Muscle layer of duodenum (tissue), 2 donors: ENCODE measurements around the gene L3MBTL1.

Source experiments
- H3K27ac ChIP-seq: one replicate; pipeline ENCODE4 v1.7.0; 2013; ENCODE audit warnings: mild to moderate bottlenecking, low read length
- H3K27me3 ChIP-seq: one replicate; pipeline ENCODE4 v1.7.0; 2013; ENCODE audit warnings: low read depth, mild to moderate bottlenecking, control low read depth, low read length
- H3K36me3 ChIP-seq, 2 donors: one replicate each; pipeline ENCODE4 v1.7.0; 2013; ENCODE audit warnings: low read length in 2 of 2, control low read depth in 1 of 2, mild to moderate bottlenecking in 1 of 2; ENCODE audit not compliant: insufficient read depth in 2 of 2, control insufficient read depth in 1 of 2
- H3K4me1 ChIP-seq, 2 donors: one replicate each; pipeline ENCODE4 v1.7.0; 2013; ENCODE audit warnings: low read length in 2 of 2, mild to moderate bottlenecking in 2 of 2, control low read depth in 1 of 2, moderate library complexity in 1 of 2; ENCODE audit not compliant: insufficient read depth in 2 of 2, control insufficient read depth in 1 of 2
- H3K4me3 ChIP-seq, 2 donors: one replicate each; pipeline ENCODE4 v1.7.0; 2013; ENCODE audit warnings: low read length in 2 of 2, low read depth in 1 of 2, mild to moderate bottlenecking in 1 of 2
- H3K9me3 ChIP-seq, 2 donors: one replicate each; pipeline ENCODE4 v1.7.0; 2013; ENCODE audit warnings: low read length in 2 of 2, control low read depth in 1 of 2, mild to moderate bottlenecking in 1 of 2; ENCODE audit not compliant: control insufficient read depth in 1 of 2
- donor health status: healthy.

L3MBTL1 gene

DNA sequence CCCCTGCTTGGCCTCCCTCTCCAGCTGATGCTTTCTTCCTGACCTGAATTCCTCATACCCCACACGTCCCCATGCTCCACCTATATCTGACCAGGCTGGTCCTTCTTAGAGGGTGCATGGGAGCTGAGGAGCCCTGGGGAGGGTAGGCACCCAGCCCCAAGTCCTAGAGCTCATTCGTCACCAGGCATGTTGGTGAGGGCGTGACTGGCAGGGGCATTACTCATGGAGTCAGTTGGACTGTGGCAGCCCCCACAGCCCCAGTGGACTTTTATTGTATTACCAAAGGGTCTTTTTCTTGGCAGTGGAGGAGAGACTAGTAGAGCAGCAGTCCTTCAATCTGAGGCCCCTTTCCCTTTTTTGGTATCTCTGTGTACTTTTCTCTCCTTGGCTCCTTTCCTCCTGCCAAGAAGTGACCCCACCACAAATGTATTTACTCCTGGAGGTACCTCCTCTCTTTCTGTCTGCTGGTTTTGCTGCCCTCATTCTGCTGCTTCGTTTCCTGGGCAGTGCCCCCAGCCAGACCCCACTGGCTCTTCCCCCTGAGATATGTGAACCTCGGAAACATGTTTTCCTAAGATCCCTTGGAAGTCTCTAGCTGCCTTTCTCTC is 40.9 kb downstream of the L3MBTL1 start:
- Histone ChIP-seq H3K27me3 (no peaks in the 10 kb centered on the region), H3K9me3 (peaks cover 0 to 4% of the 10 kb centered on the region in 2 donors), H3K4me3 (no peak overlapping the region), H3K36me3 (peaks cover 0 to 10% of the 10 kb centered on the region in 2 donors), H3K27ac (no peak overlapping the region), H3K4me1 (no peaks in the 10 kb centered on the region)

DNA sequence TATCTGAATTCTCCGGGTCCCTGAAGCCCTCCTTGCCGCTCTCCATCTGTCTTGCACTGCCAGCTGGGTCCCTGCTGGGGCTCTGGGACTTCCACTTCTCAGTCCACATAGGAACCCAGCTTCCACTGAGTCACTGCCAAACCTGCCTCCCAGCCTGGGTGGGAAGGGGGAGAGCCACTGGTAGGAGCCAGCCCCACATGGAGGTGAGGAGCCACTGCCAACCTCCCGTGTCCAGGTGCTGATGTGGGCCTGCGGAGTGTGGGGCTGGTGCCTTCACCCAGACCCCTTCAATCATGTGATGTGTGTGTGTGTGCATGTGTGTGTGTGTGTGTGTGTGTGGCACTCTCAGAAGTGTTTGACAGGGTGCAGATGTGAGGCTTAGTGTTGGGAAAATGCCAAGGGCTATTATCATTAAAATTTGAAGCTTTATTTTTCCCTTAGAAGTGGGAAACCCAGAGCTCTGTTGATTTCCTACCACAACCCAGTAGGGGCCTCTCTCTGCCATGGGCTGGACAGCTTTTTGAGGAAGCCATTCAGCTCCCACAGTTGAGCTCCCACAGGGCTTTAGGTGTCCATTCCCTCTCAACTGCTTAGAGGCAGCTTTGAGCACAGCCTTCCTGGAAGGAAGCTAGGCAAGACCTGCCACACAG is 42.0 kb downstream of the L3MBTL1 start:
- Histone ChIP-seq H3K27me3 (no peaks in the 10 kb centered on the region), H3K36me3 (peaks cover 0 to 10% of the 10 kb centered on the region in 2 donors), H3K4me1 (no peaks in the 10 kb centered on the region), H3K9me3 (peaks cover 0 to 4% of the 10 kb centered on the region in 2 donors), H3K4me3 (no peak overlapping the region), H3K27ac (no peak overlapping the region)

DNA sequence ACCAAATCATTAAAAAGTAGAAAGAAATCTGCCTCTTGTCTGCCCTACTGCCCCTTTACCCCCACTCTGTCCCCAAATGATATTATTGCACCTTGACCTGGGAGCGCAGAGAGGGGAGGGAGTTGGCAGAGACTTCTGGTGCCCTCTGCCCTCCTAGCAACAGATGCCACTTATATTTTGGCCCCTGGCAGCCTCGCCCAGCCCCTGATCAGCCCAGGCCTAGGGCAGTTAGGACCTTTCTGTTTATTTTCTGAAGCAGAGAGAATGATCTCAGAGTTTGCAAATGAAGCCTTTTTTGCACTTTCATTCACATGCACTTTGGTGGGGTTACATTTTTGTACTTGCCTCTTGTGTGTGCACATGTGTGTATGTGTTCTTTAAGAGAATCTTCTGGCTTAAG is 43.0 kb downstream of the L3MBTL1 start:
- H3K27me3 ChIP-seq, result no peaks in the 10 kb centered on the region
- no peak overlapping the region for H3K27ac ChIP-seq
- peaks cover 0 to 4% of the 10 kb centered on the region in 2 donors for H3K9me3 ChIP-seq
- no peak overlapping the region for H3K4me3 ChIP-seq
- H3K36me3 ChIP-seq, result peaks cover 0 to 10% of the 10 kb centered on the region in 2 donors
- H3K4me1 ChIP-seq, result no peaks in the 10 kb centered on the region

GRCh38 chr20:43554369-43554768 is 46.9 kb downstream of the L3MBTL1 start:
- H3K4me3 ChIP-seq, result no peak overlapping the region
- no peaks in the 10 kb centered on the region for H3K27me3 ChIP-seq
- H3K27ac ChIP-seq, result no peak overlapping the region
- H3K4me1 ChIP-seq, result no peaks in the 10 kb centered on the region
- no peaks in the 10 kb centered on the region for H3K9me3 ChIP-seq
- H3K36me3 ChIP-seq, result no peaks in the 10 kb centered on the region

DNA sequence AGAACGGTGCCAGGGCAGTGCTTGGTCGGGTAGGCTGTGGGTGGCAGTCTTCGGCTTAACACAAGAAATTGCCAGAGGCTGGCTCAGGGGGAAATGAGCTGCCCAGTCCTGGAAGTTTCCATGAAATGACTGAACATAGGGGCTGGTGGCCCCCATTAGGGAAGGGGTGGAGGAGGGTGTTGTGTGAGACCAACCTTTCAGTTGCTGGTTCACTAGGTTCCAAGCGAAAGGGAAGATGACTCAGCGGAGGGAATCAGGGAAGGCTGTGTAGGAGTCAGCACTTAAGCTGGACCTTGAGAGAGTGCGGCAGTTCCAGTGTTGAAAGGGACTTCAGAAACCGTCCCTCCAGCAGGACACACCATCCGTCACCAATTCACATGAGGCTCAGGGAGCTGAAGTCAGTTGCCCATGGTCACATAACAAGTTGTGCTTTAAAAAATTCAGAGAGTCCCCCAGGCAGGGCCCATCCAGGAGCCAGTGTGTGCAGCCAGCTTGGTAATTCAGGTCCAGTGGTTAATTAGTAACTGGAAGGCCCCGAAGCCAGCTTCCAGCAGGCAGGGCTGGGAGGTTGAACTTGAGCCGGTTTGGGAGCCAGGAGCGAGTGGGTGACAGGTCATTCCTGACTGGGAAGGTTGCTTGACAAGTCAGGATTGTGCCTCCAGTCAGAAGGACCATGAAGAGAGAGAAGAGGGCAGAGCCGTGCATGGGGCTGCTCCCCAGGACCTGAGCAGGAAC is 51.1 kb downstream of the L3MBTL1 start, which contains the start of gene SGK2:
Gene SGK2 (plus strand): TSS at position 616 of the 735 bp plus-strand sequence. CDS start 7,469 bp downstream, outside the sequence.
- Histone ChIP-seq H3K4me3 (peak within 1 kb of the TSS in 1 of 2 donors; percentile 27), H3K36me3 (no peaks in the 10 kb centered on the region), H3K4me1 (no peaks in the 10 kb centered on the region), H3K27me3 (no peaks in the 10 kb centered on the region), H3K27ac (peak within 1 kb of the TSS; percentile 72), H3K9me3 (no peaks in the 10 kb centered on the region)

- Histone ChIP-seq H3K27me3 (no peaks in the 10 kb centered on the region), H3K9me3 (no peaks in the 10 kb centered on the region), H3K4me3 (peak overlapping the region in 1 of 2 donors; percentile 27), H3K27ac (peak overlapping the region; percentile 72), H3K36me3 (no peaks in the 10 kb centered on the region), H3K4me1 (no peaks in the 10 kb centered on the region)
Observed at GRCh38 chr20:43559147-43559987, 51.9 kb downstream of the L3MBTL1 start.

DNA sequence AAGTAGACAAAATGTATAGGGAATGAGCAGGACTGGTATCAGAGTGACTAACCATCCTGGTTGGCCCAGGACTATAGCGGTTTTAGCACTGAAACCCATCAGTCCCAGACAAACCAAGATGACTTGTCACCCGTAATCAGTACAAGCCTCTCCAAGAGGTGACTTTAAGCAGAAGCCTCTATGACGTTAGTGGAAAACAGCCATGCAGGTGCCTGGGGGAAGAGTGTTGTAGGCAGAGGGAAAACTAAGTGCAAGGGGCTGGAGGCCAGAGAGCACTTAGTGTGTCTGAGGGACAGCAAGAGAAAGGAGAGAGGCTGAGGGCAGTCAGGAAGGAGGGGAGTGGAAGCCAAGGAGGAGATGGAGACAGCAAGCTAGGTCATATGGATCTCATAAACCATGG is 53.5 kb downstream of the L3MBTL1 start:
- no peak overlapping the region for H3K4me3 ChIP-seq
- no peak overlapping the region for H3K27ac ChIP-seq
- H3K27me3 ChIP-seq, result no peaks in the 10 kb centered on the region
- no peaks in the 10 kb centered on the region for H3K9me3 ChIP-seq
- no peaks in the 10 kb centered on the region for H3K4me1 ChIP-seq
- no peaks in the 10 kb centered on the region for H3K36me3 ChIP-seq

- no peaks in the 10 kb centered on the region for H3K27me3 ChIP-seq
- H3K36me3 ChIP-seq, result no peaks in the 10 kb centered on the region
- no peak overlapping the region for H3K4me3 ChIP-seq
- no peaks in the 10 kb centered on the region for H3K4me1 ChIP-seq
- H3K27ac ChIP-seq, result no peak overlapping the region
- no peaks in the 10 kb centered on the region for H3K9me3 ChIP-seq
Observed at GRCh38 chr20:43563429-43563828, 55.9 kb downstream of the L3MBTL1 start.

DNA sequence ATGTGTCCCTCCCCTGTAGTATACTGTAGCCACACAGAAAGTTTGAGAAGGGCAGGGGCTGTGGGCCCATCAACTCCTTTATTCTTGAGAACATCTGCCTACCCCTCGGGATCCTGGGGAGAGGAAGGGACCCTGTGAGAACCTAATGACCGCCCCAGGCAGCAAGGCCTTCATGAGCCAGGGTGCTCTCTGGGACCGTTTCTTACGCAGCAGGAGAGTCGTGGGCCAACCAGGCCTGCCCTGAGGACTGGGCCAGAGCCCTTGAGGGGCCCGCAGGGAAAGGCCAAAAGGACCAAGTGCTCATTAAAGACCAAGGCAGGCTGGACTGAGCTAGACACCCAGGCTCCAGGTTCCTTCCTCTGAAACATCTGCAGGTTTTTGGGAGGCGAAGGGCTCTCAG is 56.5 kb downstream of the L3MBTL1 start:
- Histone ChIP-seq H3K4me1 (no peaks in the 10 kb centered on the region), H3K36me3 (no peaks in the 10 kb centered on the region), H3K27ac (no peak overlapping the region), H3K27me3 (no peaks in the 10 kb centered on the region), H3K4me3 (no peak overlapping the region), H3K9me3 (no peaks in the 10 kb centered on the region)

DNA sequence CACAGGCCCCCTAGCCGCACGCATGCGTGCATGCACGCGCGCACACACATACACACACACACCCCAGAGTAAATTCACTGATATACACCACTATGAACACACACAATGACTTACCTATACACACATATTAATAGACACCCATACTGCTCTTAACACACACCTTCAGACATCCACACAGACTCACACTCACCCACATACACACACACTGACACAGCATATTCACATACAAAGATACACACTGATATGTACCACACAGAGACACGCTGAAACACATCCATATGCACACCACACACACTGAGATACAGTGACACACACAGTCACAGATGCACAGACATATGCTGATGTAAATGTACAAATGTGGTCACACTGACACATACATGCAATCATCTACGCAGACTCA is 57.0 kb downstream of the L3MBTL1 start:
- no peaks in the 10 kb centered on the region for H3K36me3 ChIP-seq
- H3K27ac ChIP-seq, result no peak overlapping the region
- no peak overlapping the region for H3K4me3 ChIP-seq
- H3K4me1 ChIP-seq, result no peaks in the 10 kb centered on the region
- no peaks in the 10 kb centered on the region for H3K9me3 ChIP-seq
- no peaks in the 10 kb centered on the region for H3K27me3 ChIP-seq
